ENCODE data around the gene DR1.

- TF ChIP-seq CTCF (IDR thresholded peaks at IDR 0.05) (no peak), POLR2A (IDR thresholded peaks at IDR 0.05) (no peak)
Observed at GRCh38 chr1:93324486-93325464, 20.9 kb upstream of the DR1 start.

Measured in testis (tissue), 2 donors.